ENCODE results near the gene HS6ST3.

GRCh38 chr13:96681766-96682165, 591.9 kb downstream of the HS6ST3 start:
- no peak for TF ChIP-seq EP300 (IDR thresholded peaks at IDR 0.05; ENCODE audit: borderline replicate concordance)
- no peak for TF ChIP-seq CEBPB (IDR thresholded peaks at IDR 0.05)
- TF ChIP-seq CREB1 (IDR thresholded peaks at IDR 0.05; ENCODE audit: low read depth) = no peak
- TF ChIP-seq EGR1 (IDR thresholded peaks at IDR 0.05) = no peak
- no peak for TF ChIP-seq TAF1 (IDR thresholded peaks at IDR 0.05; ENCODE audit: low read depth)
- TF ChIP-seq FOXM1 (IDR thresholded peaks at IDR 0.05; ENCODE audit: borderline replicate concordance, low read depth) = no peak
- no peak for TF ChIP-seq REST (IDR thresholded peaks at IDR 0.05; ENCODE audit: low read depth)
